SK-N-SH treated with all-trans-retinoic acid at 6 μM for 48 hours (cell line): ENCODE measurements around the gene BNC2.

Experiments used
- ARNTL ChIP-seq: fragments of 450-650 bp; formaldehyde crosslinking; IDR thresholded peaks from 2 replicates; pipeline ENCODE4 v1.5.0; 2020; ENCODE audit warnings: low read depth, mild to moderate bottlenecking, moderate library complexity, borderline replicate concordance
- OSR1 ChIP-seq: fragments of 250-450 bp; sonication (Bioruptor Pico); IDR thresholded peaks from 2 replicates; pipeline ENCODE4 v1.8.0; 2022; ENCODE audit warnings: moderate library complexity, mild to moderate bottlenecking, inconsistent platforms
- PATZ1 ChIP-seq: fragments of 250-450 bp; sonication (Bioruptor Pico); IDR thresholded peaks from 2 replicates; pipeline ENCODE4 v1.8.0; 2020; ENCODE audit warnings: mild to moderate bottlenecking, moderate library complexity, borderline replicate concordance
- PPARA ChIP-seq: fragments of 250-450 bp; sonication (Bioruptor Pico); IDR thresholded peaks from 2 replicates; pipeline ENCODE4 v1.5.0; 2020; ENCODE audit warnings: mild to moderate bottlenecking, borderline replicate concordance
- RARB ChIP-seq: fragments of 250-450 bp; sonication (Bioruptor Pico); IDR thresholded peaks from 2 replicates; pipeline ENCODE4 v1.8.0; 2021; ENCODE audit warnings: mild to moderate bottlenecking, moderate library complexity
- SNAI2 ChIP-seq: fragments of 250-450 bp; sonication (Bioruptor Pico); IDR thresholded peaks from 2 replicates; pipeline ENCODE4 v1.5.0; 2020; ENCODE audit warnings: mild to moderate bottlenecking, moderate library complexity
- TCF4 ChIP-seq: fragments of 250-450 bp; sonication (Bioruptor Pico); IDR thresholded peaks from 2 replicates; pipeline ENCODE4 v1.8.0; 2021; ENCODE audit warnings: mild to moderate bottlenecking, moderate library complexity, borderline replicate concordance
- ZC3H10 ChIP-seq: fragments of 250-450 bp; sonication (Bioruptor Pico); IDR thresholded peaks from 2 replicates; pipeline ENCODE4 v1.5.1; 2021; ENCODE audit warnings: mild to moderate bottlenecking, moderate library complexity
- ZNF70 ChIP-seq: fragments of 450-650 bp; formaldehyde crosslinking; IDR thresholded peaks from 2 replicates; pipeline ENCODE4 v1.5.0; 2020; ENCODE audit warnings: mild to moderate bottlenecking, moderate library complexity
- TF ChIP-seq, protein P1 (sequence below): fragments of 250-450 bp; sonication (Bioruptor Pico); IDR thresholded peaks from 2 replicates; pipeline ENCODE4 v1.8.0; 2021; ENCODE audit warnings: low read depth, mild to moderate bottlenecking, moderate library complexity, borderline replicate concordance

DNA sequence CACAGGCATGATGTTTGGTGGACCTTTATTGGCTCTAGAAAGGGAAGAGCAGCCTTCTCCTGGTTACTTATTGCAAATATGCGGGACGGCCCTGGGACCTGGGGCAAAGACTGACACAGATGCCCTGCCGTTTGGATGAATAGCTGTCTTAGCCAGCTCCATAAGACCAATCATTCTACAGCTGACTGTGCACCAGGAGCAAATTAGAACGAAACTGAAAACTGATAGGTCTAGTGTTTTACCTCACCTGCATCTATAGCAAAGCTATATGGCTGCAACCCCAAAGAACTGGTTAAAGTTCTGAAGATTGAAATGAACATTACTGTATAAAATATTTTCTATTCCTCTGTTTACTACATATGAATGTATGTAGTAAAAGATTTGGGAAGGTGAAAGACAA, 34.2 kb upstream of the BNC2 start:
- TF ChIP-seq PATZ1 (CRISPR knock-in tag) (no peak), PPARA (no peak), ZC3H10 (no peak), ARNTL (no peak), TCF4 (CRISPR knock-in tag) (no peak), RARB (CRISPR knock-in tag) (no peak), SNAI2 (CRISPR knock-in tag) (no peak), ZNF70 (CRISPR knock-in tag) (no peak), OSR1 (CRISPR knock-in tag) (no peak)
- TF ChIP-seq, protein P1, sequence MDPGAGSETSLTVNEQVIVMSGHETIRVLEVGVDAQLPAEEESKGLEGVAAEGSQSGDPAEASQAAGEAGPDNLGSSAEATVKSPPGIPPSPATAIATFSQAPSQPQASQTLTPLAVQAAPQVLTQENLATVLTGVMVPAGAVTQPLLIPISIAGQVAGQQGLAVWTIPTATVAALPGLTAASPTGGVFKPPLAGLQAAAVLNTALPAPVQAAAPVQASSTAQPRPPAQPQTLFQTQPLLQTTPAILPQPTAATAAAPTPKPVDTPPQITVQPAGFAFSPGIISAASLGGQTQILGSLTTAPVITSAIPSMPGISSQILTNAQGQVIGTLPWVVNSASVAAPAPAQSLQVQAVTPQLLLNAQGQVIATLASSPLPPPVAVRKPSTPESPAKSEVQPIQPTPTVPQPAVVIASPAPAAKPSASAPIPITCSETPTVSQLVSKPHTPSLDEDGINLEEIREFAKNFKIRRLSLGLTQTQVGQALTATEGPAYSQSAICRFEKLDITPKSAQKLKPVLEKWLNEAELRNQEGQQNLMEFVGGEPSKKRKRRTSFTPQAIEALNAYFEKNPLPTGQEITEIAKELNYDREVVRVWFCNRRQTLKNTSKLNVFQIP (CRISPR knock-in tag), result no peak
